ENCODE data around the gene NALCN. TPM values are rescaled to one million over a fixed set of nuclear protein-coding genes. Genes with fewer than 3 reads are reported as not detected.
"Not testable (repeated sequence)": the region's sequence is repeated elsewhere in the genome, so short reads cannot be mapped to it uniquely, and the experiment has no call there.

NALCN gene
- total RNA-seq, 1 donor from 2014 or later, result 18.5 TPM

GRCh38 chr13:101323601-101324000 is 92.7 kb downstream of the NALCN start:
- no peak for TF ChIP-seq CTCF (IDR thresholded peaks at IDR 0.05)
- intact Hi-C loops (cut with DNase I), result no loop called here

GRCh38 chr13:101317986-101318523 is 98.3 kb downstream of the NALCN start:
- Histone ChIP-seq H3K4me1 (no peaks in the 10 kb centered on the region), H3K9me3 (no peaks in the 10 kb centered on the region), H3K36me3 (no peaks in the 10 kb centered on the region), H3K27ac (no peak overlapping the region), H3K4me3 (no peak overlapping the region), H3K27me3 (no peaks in the 10 kb centered on the region)
- no peak for DNase-seq (ENCODE audit: low spot score in 2 of 2)
- no peak for TF ChIP-seq CTCF (IDR thresholded peaks at IDR 0.05)
- intact Hi-C loops (cut with DNase I), result no loop called here

More at GRCh38 chr13:101323601-101324000, 92.7 kb downstream of the NALCN start:
- DNase-seq (ENCODE audit: low spot score in 2 of 2), result no peak
- Histone ChIP-seq H3K4me3 (no peak overlapping the region), H3K36me3 (no peaks in the 10 kb centered on the region), H3K27ac (no peak overlapping the region), H3K4me1 (no peaks in the 10 kb centered on the region), H3K9me3 (no peaks in the 10 kb centered on the region), H3K27me3 (no peaks in the 10 kb centered on the region)

GRCh38 chr13:101313479-101313878 is 102.8 kb downstream of the NALCN start:
- H3K4me3 ChIP-seq; DNase-seq (ENCODE audit: low spot score in 2 of 2); H3K9me3 ChIP-seq; intact Hi-C loops (cut with DNase I); H3K27me3 ChIP-seq; H3K36me3 ChIP-seq; H3K27ac ChIP-seq: not testable (repeated sequence)
- peaks cover 0 to 12% of the 10 kb centered on the region in 2 donors for H3K4me1 ChIP-seq

- peak overlapping the region; percentile 73 to 80 for H3K27ac ChIP-seq
Measured at GRCh38 chr13:101309014-101309619, 107.2 kb downstream of the NALCN start.

GRCh38 chr13:101308247-101309013 is 107.9 kb downstream of the NALCN start:
- TF ChIP-seq CTCF (IDR thresholded peaks at IDR 0.05), result no peak
- Histone ChIP-seq H3K9me3 (no peaks in the 10 kb centered on the region), H3K27ac (peak overlapping the region; percentile 73 to 80), H3K4me3 (no peak overlapping the region), H3K4me1 (peaks cover 0 to 29% of the 10 kb centered on the region in 2 donors), H3K27me3 (no peaks in the 10 kb centered on the region), H3K36me3 (no peaks in the 10 kb centered on the region)
- DNase-seq (ENCODE audit: low spot score in 2 of 2), result no peak
- intact Hi-C loops (cut with DNase I), result loop anchor here (5.0 to 10.0 kb wide), 3 partner anchors 94 to 1086 kb away; partner anchors contain the start of gene ITGBL1

More at GRCh38 chr13:101309014-101309619, 107.2 kb downstream of the NALCN start:
- Histone ChIP-seq H3K4me1 (peaks cover 0 to 29% of the 10 kb centered on the region in 2 donors), H3K4me3 (no peak overlapping the region), H3K27me3 (no peaks in the 10 kb centered on the region), H3K36me3 (no peaks in the 10 kb centered on the region), H3K9me3 (no peaks in the 10 kb centered on the region)
- intact Hi-C loops (cut with DNase I), result loop anchor here (5.0 to 10.0 kb wide), 3 partner anchors 94 to 1086 kb away; partner anchors contain the start of gene ITGBL1
- no peak for DNase-seq (ENCODE audit: low spot score in 2 of 2)
- TF ChIP-seq CTCF (IDR thresholded peaks at IDR 0.05), result no peak
